HTERT RPE-1 (cell line): ENCODE data around the gene TP63.

ENCODE experiments used
- in situ Hi-C: fragments of 300-500 bp; cut with MboI; formaldehyde crosslinking; loops from 4 replicates; pipeline ENCODE4 v1.14.3; 2020; ENCODE audit warnings: low sequenced_read_pairs

The TP63 gene

DNA sequence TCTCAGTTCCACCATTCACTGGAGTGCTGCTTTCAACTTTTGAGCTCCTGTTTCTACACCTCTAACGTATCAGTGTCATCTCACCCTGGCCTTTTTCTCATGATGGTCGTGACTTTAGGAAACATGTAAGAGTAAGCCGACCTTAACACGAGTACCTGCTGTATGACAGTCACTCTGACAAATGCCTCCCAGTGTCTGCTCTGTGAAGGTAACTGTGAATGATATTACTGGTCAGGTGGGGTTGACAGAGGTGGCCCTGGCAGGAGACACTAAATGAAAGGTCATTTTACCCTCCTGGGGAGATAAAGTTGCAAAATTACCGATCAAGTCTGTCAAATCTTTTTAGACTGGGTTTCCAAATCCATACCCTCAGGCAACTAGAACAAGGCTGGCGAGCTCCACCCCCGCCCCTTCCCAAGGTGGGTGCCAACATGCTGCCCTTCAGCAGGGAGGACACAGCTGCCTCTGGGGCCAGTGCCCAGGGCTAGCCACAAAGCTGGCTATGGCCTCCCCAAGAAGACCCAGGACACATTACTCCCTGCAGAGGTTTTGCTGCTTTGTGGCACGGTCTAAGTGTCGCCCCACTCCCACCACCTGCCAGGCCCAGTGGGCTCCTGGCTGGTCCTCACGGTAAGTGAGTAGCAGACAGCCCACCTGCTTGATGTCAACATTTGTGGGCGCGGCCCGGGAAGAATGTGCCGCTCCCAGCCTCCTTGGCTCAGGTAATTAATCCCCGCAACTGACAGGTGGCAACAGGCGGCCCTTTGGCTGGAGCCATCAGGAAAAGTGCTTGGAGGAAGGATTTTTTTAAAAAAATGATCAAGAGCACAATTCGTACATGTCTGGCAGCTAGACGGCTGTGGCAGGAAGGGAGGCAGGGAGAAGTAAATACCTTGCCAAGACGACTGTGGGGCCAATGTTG, 211.8 kb downstream of the TP63 start:
- in situ Hi-C loops, result no loop called here

GRCh38 chr3:189845069-189845468, 213.9 kb downstream of the TP63 start:
- in situ Hi-C loops, result no loop called here

DNA sequence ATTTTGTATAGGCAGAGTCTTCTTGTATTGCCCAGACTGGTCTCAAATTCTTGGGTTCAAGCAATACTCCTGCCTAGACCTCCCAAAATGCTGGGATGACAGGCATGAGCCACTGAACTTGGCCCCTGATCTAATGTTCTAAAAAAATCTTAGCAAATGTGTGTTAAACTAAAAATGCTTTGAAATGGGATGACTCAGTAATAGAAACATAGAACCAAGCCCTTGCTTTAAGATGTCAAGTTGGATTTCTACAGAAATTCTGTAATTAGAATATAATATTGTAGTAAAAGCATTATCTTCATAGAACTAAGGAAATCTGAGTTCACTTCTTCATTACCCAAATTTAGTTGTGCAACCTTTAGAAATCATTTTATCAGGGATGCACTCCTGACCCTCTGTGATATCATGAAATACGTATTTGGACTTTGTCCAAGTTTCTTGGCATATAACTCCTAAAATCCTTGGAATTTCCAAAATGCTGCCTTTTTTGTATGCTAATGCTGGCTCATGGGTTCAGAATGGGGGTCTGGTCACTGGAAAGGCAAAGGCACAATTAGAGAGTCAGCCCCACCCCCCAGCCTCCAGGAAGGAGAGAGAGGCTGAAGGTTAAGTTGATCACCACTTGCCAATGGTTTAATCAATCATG, 217.3 kb downstream of the TP63 start:
- in situ Hi-C loops, result no loop called here

GRCh38 chr3:189849262-189849661, 218.1 kb downstream of the TP63 start:
- in situ Hi-C loops, result no loop called here

DNA sequence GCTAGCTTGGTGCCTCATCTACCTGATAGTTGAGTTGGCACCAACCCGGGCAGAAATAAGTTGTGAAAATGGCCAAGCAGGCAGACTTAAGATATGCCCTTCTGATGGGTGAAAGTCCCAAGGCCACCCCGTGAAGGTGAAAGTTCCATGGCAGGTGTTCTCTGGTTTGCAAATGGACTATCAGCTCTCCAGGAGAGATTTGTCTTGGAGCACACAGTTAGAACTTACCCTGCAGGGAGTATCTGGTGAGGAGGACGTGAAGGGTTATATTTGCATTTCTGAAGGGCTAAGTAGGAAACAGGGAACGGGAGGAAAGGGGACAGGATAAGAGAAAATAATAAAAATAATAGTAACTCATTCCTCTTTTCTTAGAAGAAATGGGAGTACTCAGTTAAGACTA, 220.5 kb downstream of the TP63 start:
- in situ Hi-C loops, result no loop called here

DNA sequence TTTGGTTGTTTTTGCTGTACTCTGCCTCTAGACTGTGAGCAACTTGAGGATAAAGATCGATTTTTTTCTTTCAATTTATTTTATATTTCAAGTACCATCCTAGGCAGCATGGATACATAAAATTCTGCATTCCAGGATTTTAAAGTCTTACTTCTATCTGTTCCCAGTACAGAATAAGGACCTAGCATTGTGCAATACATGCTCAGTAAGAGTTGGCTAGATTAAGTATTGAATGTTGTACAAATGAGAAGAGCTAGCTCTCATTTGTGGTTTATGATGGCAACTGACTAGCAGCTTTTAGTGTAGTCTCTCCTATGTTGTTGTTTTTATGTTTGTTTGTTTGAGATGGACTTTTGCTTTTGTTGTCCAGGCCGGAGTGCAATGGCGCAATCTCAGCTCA, 222.7 kb downstream of the TP63 start:
- in situ Hi-C loops, result no loop called here

GRCh38 chr3:189860296-189860695, 229.1 kb downstream of the TP63 start:
- in situ Hi-C loops, result no loop called here

DNA sequence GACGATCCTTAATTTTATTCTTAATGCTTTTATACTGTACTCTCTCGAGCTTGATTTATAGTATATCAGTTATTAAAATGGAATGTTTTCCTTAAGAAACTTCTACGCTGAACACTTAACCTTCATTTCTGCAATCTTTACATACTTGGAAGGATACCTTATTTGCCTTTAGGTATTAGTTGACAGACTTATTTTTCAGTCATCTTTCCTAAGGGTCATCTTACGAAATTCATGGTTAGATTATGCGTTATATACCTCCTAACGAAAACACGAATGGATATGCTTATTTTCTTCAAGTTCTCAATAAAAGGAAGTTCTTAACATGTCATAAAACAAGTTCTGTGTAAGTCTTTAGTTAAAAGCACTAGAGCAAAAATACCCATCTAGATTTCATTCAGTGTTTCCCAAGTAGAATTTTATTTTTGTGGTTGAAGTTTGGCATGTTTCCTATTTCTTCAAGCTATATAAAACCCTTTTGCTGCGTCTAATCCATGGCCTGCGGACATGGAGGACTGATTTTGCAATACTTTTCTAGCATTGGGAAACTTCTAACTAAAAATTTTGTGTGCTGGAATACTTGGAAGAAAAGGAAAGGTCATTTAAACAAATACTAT, 231.3 kb downstream of the TP63 start:
- in situ Hi-C loops, result no loop called here

DNA sequence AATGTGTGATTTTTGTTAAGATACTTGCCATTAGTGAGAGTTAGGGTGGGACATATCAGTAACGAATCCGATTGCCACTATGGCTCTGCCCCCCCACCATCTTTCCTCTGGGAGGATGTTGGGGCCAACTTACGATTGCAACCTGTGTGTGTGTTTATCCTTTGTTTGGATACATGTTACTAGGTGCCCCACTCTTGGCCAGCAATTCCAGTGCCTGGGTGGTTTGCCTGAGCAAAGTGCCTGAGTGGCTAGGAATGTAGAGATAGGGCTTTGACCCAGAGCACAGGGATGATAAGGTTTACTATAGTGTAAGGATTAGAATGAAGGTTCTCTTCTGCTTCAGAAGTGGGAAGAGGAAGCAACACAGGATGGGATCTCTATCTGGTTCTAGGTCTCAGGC, 231.8 kb downstream of the TP63 start:
- in situ Hi-C loops, result no loop called here

DNA sequence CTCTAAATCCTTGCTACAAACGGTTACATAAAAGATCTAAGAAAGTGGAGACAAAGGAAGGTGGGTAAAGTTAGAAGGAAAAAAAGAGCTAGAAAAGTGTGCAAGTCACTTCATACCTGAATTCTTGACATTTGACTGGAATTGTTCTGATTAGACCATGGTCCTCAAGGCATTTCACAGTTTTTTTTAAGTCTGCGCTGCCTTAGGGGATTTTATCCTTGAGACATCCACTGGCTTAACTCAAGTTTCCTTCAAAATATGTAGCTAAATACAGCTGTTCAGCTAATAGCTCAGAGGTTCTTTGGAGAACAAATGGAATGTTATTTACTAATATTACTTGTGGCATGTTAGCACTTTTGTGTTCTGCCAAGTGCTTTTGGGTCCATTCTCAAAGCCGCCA, 236.9 kb downstream of the TP63 start:
- in situ Hi-C loops, result no loop called here

DNA sequence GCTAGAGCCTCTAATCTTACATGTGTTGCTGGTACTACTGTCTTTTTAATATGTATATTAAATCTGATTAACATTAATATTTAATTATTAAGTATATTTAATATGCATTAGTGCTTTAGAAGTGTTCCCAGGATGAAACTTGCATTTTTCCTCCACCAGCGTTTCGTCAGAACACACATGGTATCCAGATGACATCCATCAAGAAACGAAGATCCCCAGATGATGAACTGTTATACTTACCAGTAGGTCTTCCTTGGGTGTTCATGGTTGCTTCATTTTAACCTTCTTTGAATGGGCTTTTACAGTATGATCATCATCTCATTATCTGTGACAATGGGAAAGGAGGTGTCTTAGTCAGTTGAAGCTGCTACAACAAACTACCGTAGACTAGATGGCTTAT, 238.0 kb downstream of the TP63 start:
- in situ Hi-C loops, result no loop called here

DNA sequence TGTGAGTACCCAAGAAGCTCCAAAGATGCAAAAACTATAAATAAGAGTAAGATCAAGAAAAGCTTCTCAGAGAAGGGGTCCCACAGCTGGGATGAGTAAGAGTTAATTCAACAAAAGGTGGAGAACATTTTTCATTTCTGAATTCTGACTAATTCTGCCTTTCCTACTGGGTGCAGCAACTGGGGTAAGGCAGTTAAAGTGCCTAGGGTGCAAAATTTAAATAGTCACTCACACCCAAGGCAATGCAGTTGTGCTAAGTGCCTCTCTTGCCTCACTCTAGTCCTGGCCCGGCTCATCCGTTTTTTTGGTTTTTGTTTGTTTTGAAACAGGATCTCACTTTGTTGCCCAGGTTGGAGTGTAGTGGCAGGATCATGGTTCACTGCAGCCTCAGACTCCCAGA, 240.2 kb downstream of the TP63 start:
- in situ Hi-C loops, result no loop called here

DNA sequence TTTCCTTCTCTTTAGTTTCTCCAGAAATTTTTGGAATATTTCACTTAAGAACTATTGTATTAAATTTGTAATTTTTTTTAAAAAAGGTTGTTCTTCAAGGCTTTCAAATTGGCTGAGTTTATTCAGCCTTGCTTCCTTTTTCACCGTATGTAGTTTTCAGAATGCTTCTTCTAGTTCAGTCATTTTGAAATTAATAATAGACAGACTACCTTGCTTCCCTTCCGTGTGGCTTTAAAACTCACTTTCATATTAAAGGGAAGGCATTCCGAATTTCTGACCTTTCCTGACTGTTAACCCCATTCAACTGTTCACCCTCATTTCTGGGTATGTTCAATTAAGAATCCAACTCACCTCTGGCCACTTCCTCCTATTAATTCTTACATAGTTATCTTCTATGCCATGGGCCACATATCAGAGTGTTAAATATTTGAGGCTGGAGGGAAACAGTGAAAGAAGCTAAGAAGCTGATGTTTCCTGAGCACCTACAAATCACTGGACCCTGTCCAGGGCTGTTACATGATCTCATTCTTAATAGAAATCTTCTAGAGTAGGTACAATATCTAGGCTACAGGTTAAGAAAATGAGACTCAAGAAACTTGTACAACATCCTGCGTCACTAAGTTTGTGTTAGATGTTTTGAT, 252.0 kb downstream of the TP63 start:
- in situ Hi-C loops, result no loop called here

- in situ Hi-C loops, result no loop called here
Measured at GRCh38 chr3:189890496-189890895, 259.3 kb downstream of the TP63 start.

DNA sequence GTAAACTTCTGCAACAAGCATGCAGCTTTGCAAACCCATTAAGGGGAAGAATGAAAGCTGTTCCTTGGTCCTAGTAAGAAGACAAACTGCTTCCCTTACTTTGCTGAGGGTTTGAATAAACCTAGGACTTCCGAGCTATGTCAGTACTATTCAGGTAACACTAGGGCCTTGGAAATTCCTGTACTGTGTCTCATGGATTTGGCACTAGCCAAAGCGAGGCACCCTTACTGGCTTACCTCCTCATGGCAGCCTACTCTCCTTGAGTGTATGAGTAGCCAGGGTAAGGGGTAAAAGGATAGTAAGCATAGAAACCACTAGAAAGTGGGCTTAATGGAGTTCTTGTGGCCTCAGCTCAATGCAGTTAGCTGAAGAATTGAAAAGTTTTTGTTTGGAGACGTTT, 265.3 kb downstream of the TP63 start:
- in situ Hi-C loops, result no loop called here

GRCh38 chr3:189897406-189897805, 266.2 kb downstream of the TP63 start:
- in situ Hi-C loops, result no loop called here

DNA sequence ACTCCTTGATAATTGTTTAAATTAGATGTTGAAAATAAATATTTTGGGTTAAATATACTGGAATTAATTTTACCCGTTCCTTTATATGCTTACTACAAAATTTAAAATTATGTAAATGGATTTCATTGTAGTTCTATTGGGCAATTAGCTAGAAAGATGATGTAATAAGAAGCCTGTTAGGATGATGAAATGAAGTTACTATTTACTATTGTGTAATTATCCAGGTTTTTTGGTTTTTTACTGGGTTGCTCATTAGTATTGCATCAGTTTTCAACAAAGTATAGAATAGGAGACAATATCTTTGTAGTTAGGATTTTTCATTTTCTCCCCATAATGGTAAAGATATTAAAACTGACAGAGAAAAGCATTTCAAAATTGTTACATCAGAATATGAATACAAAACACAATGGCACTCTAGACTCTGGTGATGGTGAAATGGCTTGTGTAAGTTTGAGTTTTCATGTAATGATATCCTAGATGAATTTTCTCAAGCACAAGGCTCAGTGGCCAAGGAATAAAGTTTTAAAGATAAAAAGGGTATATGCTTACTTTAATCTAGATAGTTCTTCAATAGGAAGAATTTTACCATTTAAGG, 267.5 kb downstream of the TP63 start:
- in situ Hi-C loops, result no loop called here

DNA sequence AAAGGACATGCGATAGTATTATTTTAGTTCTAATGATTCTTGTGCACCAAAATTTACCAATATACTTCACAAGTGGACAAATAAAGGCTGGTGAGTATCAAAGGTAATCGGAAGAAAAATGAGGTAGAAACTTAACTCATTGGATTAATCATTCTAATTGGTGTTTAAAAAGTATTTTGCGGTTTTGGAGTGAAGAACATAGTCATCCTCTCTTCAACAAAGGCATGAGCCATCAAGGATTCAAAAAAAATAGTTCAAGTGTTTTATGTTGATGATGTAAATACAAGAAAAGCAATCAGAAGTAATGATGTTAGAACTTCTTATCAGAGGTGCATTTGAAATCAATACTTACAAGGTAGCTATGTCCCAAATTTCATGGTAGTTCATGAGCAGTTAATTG, 268.0 kb downstream of the TP63 start:
- in situ Hi-C loops, result no loop called here

DNA sequence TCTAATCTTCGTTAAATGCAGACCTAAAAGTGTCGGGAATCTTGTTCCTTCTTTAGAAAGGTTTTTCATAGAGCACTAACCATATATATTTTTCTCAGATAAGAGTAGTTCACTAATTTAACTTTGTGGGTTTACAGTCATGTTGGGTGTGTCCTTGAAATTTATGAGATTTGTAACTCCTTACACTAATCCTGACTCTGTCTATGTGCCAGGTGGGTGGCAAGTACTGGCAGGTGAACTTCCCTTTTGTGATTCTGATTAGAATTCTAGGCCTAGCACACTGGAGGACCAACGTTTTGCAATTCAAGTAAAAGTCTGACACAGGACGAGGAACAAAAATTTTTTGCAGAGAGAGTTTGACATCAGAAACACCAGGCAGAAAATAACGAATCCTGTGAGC, 269.4 kb downstream of the TP63 start:
- in situ Hi-C loops, result no loop called here

GRCh38 chr3:189901481-189901880, 270.3 kb downstream of the TP63 start:
- in situ Hi-C loops, result no loop called here
